HG03378 (cell line): ENCODE measurements around the gene DRD2.

Source experiments
- ATAC-seq: cut with Tn5 transposase; IDR thresholded peaks from one replicate; pipeline ENCODE4 v1.9.1; 2021; ENCODE audit warnings: mild to moderate bottlenecking, moderate library complexity; ENCODE audit not compliant: unreplicated experiment

Gene DRD2

DNA sequence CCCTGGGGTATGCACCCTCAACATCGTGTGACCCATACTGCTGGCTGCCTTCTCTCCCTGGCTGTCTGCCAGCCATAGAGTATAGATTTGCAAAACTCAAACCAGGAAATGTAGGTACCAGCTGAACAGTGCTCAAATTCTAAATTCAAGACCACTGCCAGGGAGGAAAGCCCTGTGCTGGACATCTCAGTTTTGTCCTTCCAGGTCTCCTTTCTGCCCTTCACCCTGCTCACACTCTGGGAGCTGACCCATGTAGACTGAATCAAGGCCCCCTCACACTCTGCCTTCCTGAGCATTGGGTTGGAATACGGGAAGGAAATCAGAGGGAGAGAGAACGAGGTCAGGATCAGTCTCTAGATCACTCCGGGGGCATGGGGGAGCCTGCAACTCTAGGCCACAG, 12.4 kb upstream of the DRD2 start:
- no peak for ATAC-seq

DNA sequence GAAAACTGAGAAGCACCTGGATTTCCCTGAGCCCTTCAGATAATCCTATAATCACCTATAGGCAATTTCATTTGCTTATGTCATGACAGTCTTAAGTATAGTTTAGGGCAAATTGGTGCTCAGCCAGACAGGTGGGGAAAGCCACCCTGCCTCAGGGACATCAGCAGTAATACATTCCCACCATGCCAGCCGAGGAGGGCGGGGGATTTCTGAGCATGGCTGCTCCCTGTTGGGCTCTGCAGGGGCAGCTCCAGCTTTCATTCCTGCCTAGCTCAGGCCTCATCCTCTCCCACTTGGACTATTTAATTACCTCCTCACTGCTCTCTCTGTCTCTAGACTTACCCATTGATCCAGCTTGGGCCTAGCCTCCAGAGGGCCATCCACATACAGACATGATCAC, 9.0 kb upstream of the DRD2 start:
- no peak for ATAC-seq

DNA sequence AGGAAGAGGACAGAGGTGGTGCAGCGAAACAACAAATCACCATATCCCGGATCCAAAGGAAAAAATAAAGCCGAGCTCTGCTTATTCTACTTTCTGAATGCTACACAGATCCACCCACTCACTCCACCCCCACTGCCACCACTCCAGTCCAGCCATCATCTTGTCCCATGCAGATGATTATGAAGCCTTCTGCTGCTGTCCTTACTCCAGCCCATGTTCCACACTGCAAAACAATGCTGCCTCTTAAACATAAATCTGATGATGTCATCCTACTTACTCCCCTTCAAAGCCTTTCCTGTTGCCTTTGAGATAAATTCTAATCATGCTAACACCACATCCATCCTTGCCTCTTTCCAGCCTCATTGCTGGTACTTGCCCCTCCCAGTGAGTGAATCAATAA, 6.5 kb upstream of the DRD2 start:
- no peak for ATAC-seq

DNA sequence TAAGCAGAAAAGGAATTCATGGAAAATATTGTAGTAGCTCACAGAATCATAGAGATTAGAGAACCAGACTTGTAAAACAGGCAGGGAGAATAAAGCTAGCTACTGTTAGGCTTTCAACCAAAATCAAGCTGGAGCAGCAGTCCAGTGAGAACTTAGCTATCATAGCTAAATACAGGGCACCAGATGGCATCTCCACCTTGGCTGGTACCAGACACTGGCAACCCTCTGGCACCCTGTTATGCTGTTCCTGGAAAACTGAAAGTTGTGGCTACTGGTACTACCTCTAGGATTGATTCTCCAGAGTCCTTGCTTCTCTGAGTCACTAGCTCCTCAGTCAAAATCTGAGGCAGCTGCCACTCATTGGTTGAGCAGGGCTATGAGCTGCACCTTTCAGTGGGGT, 6.0 kb upstream of the DRD2 start:
- ATAC-seq: no peak

DNA sequence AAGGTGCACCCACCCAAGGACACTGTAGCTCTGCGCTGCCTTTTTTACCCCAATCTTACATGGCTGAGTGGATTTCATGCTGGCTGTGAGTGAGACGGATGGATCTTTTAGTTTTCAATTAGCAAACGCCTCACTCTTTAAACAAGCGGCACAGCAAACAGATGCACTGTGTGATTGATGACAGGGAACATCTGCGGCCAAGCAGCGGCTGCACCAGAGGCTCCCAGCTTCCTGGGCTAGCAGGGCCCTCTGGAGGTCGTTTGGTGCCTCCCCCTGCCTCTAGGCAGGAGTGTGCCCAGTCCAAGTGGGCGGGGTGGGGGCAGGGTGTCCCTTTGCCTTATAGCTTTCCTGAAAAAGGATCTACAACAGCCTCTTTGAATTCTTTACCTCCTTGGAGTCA, 2.1 kb upstream of the DRD2 start:
- no peak for ATAC-seq

DNA sequence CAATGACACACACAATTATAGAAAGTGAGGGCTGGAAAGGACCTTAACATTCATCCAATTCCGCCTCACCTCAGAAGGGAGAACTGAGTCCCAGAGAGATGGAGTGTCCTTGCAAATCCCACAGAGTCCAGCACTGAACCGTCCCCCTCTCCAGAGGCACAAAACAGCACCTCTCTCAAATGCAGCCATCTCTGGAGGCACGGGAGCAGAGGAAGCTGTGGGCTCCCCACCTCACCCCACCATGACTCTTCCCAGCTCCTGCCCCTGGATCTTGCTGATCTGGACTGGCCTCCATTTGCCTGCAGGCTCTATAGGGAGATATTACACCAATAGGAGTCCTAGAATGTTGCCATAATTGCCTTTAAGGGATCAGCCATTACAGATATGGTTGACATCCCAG, 1.4 kb upstream of the DRD2 start:
- ATAC-seq: no peak

DNA sequence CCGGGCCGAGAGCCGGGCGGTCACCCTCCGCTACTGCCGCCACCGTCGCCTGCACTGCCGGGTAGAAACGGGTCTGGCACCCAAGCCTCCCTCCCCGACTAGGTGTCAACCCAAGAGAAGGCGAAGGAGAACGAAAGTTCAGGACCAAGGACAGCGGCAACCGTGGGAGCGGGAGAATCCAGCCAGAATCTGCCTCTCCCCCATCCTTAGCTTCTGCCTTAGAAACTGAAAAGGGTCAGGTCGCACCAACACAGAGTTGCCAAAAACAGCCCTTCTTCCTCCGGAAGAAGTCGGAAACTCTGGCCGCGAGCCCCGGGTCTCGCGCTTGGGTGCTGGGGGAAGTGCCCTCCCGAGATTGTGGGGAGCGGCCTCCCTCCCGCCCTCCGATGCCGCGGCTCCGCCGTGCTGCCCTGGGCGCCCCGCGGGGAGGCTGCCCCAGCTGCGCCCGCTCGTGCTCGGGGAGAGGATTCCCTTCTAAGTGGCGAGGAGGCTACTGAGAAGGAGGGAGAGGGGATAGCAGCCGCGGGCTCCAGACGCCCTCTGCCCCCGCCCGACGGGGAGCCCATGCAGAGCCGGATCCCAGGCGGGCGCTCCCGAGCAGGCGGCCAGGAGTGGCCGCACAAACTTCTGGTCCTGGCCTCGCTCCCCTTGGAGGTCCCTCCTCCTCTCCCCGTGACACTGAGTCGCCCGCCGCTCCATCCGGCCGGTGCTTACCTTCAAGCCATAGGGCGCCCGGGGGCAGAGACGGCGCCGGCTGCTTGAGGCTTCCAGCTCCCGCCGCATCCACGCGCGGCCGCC, 637 bp downstream of the DRD2 start:
- ATAC-seq: no peak

DNA sequence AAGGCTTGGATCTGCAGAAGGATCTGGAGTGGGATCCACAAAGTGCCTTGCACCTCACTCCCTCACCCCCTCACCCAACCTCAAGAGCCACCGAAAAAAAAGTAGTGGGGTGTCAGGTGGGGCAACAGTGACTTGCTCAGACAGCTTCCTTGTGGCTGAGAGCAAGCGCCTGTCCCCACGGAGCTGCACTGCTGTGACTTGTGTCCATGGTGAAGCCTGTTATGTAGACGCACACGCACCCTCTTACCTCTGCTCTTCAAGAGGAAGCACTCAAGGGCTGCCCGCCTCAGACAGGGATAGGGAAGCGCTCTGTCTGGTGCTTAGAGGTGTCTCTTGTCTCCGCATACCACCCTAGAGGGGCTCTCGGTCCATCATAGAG, 1.2 kb downstream of the DRD2 start:
- ATAC-seq: no peak

DNA sequence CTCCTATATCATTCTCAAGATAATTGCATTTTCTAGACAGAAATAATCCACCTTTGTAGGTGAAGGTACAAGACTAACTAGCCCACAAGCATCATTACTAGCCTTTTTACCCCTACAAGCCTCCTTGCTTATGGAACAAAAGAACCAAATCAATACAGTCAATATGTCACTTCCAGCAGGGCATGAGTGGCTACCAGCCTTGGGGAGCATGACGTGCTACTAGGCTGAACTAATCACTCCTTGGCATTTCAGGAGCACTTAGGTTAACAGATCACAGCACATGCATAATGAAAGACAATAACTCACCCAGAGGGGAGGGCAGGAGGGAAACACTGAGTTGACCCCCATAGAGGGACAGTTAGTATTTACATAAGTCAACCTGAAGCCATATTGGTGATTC, 2.7 kb downstream of the DRD2 start:
- ATAC-seq: no peak

DNA sequence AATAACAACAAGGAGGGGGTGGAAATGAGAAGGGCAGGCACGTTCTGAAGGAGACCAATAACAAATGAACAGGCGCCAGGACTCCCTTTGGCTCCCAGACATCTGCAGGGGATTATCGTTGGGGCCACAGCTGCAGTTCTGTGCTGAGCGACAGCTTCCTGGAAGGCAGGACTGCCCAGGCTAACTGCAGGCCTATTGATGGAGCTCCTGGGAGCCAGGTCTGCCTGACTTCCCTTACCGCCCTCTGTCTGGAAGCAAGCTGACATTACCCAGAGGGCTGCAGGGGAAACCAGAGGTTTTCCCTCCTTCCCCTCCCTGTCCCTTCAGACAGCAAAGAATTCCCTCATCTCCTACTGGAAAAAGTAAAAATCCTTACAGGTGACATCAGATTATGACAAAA, 5.0 kb downstream of the DRD2 start:
- ATAC-seq: no peak

DNA sequence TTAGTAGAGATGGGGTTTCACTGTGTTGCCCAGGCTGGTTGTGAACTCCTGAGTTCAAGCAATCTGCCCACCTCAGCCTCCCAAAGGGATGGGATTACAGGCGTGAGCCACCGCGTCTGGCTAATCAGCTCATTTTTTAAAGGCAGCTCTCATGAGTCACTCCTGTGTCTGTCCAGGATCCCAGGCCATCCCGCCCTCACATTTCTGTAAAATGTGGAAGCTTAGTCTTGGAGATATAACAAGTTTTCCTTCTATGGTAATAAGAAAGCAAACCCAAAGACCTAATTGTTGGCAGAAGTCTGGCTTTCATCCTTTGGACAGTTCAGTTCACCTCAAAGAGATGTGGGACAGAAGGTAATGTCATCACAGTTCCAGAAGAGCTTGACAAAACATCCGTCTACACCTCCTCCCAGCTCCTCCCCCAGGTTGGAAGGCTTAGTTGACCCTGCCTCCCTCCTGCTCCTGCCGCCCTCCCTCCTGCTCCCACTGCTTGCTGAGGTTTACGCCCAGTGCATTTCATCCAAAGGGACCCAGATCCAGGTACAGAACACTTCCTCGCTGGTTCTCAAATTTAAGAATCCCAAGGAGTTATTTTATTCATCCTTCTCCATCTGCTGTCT, 6.4 kb downstream of the DRD2 start:
- no peak for ATAC-seq

DNA sequence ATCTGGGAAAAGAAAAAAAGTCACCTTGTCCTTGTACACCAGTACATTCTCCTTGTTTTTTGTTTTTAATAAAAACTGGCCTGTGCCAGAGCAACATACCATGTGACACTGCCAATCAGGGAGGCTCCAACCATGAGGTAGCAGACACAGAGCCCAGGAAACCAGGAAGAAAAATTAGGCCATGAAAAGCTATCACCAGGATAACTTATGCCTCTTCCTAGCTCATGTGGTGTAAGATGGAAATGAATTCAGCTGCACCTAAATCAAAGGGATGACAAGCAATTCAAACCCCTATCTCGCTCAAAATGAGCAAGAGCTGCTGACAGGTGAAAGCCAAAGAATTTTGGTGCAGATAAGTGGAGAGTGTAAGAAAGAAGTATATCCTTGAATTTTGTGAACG, 7.7 kb downstream of the DRD2 start:
- no peak for ATAC-seq

DNA sequence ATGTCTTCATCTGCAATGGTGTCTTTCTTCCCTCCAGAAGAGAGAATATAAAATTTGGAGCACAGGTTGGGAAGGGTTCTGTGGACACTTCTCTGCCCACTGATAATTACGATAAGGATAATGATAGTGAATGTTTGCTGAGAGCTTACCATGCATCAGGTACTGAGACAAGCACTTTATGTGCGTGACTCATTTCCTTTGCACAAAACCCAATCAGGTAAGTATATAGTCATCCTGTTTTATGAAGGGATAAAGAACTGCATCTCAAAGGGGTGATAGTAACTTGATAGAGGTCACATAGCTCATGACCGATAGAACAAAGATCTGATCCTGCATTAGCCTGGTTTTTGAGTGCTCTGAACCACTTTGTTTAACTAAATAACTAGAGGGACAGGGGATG, 9.4 kb downstream of the DRD2 start:
- no peak for ATAC-seq

DNA sequence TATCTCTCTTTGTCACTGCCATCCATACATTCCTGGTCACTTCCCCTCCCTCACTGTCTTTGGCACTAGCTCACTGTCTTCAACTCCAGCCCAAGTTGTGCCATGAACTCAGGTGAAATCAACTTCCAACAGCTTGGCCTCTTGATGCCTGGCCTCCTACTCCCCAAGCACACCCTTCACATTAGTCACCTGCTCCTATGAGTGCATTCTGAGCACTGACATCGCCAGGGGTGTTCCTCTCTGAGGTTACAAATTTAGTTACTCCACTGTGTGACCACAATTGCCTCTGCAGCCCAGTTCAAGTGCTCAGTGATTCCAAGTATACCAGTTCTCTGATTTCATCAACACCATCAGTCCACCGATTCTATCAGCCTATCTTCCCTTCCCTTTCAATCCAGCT, 10.8 kb downstream of the DRD2 start:
- ATAC-seq: no peak

DNA sequence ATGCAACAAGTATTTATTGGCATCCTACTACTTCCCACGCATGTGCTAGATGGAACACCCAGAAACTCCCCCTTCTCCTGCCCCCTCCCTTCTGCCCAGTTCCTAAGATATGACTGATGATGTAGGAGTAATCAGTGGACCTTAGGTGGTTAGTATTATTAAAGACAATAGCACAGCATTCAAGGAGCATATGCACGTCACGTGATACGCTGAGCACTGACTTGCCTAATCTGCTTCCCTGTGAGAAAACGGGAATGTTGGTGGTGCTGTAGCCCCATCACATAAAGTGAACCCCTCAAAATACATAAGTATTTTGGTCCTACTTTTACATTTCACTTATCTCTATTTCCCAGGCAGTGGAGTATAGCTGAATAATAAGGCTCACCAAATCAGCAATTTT, 12.4 kb downstream of the DRD2 start:
- no peak for ATAC-seq

DNA sequence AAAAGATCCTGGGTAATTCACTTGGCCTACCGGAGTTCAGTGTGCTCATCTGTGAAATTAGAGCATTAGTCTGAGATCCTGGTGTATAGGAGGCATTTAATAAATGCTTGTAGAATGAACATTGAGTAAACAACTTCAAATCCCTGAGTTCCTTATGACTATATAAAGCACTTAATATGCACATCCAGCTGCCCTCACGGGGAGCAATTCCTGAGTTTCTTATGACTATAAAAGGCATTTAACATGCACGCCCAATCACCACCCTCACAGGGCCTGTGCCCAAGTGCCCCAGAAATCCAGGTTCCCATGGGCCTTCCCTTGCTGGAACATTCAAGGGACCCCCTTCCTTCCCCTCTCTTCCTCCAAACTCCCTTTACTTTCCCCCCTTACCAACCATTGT, 13.6 kb downstream of the DRD2 start:
- ATAC-seq: no peak

DNA sequence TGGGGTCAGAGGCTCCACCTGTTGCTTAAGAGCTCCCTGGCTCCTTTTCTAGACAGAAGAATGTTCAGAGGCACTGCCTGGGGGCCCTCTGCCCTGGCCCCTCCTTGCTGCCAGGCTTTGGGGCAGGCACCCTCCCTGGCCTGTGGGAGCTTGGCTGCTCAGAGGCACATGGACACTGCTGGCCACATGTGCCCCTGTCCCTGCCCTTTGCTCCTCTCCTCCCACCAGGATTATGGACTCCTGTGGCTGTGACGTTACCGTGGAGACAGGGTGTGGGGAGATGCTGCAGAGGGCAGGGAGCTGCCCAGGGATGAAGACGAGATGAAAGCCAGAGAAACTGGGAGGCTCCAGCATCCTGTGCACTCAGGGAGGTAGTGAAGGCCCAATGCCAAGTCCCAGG, 14.7 kb downstream of the DRD2 start:
- no peak for ATAC-seq

DNA sequence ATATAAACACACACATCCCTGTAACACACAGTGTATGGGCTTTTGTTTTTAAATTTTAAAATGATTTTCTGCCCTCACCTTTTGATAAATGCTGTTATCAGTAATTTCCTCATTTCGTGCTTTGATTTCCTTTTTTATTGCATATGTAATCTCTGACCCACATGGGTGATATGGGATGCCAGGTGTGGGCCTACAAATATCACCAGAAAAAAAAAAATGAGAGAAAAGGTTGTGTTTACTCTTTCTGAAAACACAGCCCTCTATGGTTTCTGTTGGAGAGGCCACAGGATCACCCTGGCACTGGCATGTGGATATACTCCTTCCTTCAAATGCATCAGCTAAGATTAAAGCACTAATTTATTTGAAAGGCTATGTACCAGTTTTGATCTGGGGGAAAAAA, 17.0 kb downstream of the DRD2 start:
- no peak for ATAC-seq

DNA sequence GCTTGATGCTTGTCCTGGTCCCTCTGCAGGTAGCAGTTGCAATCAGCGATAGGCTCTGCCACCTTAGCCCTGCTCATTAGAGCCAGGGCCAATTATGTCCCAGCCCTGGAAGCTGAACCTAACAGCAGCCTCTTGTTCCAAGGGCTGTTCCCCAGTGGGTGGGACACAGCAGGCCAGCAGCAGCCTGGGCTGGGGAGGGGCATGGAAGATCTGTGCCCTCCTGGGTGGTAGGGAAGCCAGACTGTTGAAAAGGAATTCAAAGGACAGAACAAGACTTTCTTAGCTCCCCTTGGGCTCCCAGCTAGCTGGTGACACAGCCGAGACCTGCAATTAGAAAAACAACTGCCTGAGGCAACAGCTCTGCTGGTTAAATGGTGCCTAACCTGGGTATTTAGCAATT, 17.4 kb downstream of the DRD2 start:
- ATAC-seq: no peak

DNA sequence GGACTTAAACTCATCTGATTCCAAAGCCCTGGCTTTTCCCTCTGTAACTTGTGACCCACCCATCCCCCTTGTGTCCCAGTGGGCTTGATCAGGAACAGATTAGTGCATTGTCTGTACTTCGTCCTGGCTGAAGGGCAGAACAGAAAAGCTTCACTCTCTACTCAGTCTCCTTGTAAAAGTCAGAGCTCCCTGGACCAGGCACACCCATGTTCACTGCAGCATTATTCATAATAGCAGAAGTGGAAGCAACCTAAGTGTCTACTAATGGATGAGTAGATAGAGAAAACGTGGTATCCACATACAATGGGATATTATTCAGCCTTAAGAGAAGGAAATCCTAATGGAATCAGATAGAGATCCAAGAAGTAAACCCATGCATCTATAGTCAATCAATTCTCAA, 20.7 kb downstream of the DRD2 start:
- ATAC-seq: no peak

DNA sequence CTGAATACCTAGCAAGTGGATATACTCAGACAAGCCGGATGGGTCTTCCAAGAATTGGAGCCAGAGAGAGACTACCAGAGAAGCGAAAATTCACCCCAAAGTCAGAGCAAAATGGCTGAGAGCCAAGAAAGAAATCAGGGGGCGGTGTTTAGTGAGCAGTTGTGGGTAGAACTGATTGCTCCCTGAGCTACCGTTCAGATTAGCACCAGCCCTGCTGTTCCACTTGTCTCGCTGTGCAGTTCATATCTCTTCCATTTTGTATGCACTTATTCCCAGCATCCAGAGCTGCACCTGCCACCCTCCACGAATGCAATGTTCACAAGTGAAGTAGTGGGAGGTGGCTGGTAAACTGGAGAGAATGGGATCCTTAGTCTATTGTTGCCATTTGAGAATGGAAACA, 25.5 kb downstream of the DRD2 start:
- ATAC-seq: no peak

DNA sequence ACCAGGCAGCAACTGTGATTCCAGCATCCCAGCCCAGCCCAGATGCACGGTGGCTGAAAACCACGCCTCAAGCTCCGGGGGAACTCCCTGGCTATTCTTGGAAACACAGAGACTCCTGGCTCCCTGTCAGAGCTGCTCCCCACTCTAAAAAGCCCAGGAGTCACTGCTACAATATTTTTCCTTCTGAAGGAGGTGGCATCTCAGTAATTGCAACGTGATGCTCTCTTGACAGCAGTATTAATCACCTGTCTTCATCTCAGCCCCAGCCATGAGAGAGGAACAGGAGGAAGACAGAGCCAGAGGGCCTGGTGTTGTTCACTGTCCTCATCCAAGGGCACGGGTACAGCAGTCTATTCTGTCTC, 26.9 kb downstream of the DRD2 start:
- ATAC-seq: no peak
